ENCODE results near the gene UFD1. TPM values are rescaled to one million over a fixed set of nuclear protein-coding genes. Genes with fewer than 3 reads are reported as not detected.
A peak's percentile ranks its signal among the peaks of the same experiment; 100 is the strongest.

UFD1 gene
- total and polyA plus RNA-seq, 7 experiments from 2014 or later: 46.8 to 87.8 (median 71.8) TPM

- no peaks in the 10 kb centered on the region for H3K9me3 Mint-ChIP-seq
- ATAC-seq (no peak), DNase-seq (no peak)
- peak overlapping the region in 1 of 9 donors; percentile 77 for H3K27ac Mint-ChIP-seq
- Histone ChIP-seq H3K9me3 (ENCODE audit: control insufficient read depth in 2 of 3, low read length in 3 of 3) (no peaks in the 10 kb centered on the region), H3K4me3 (ENCODE audit: low read length) (no peak overlapping the region), H3K4me1 (ENCODE audit: control insufficient read depth in 2 of 2, insufficient read depth in 2 of 2, low read length in 2 of 2) (no peaks in the 10 kb centered on the region), H3K27me3 (ENCODE audit: control insufficient read depth in 2 of 2, insufficient read depth in 2 of 2, low read length in 2 of 2) (no peaks in the 10 kb centered on the region), H3K36me3 (ENCODE audit: control insufficient read depth in 2 of 3, insufficient read depth in 3 of 3, low read length in 3 of 3) (no peaks in the 10 kb centered on the region), H3K27ac (ENCODE audit: low read depth, low read length) (no peak overlapping the region)
- H3K36me3 Mint-ChIP-seq: peaks cover 0 to 5% (median 0%) of the 10 kb centered on the region in 5 donors
- ChIA-PET POLR2A (no interaction called here), CTCF (interaction anchor here (0.6 kb wide), 1 partner anchor 12 kb away, joined by 3 read pairs; no protein-coding TSS in a partner anchor)
- H3K27me3 Mint-ChIP-seq: peaks cover 12 to 32% (median 13%) of the 10 kb centered on the region in 5 donors
- intact Hi-C loops (cut with micrococcal nuclease): no loop called here
- peaks cover 0 to 16% (median 10%) of the 10 kb centered on the region in 7 donors for H3K4me1 Mint-ChIP-seq
- peak overlapping the region in 9 of 10 donors; percentile 32 to 87 (median 77) for H3K4me3 Mint-ChIP-seq
Measured at GRCh38 chr22:19525116-19525660, 46.2 kb upstream of the UFD1 start.

- ATAC-seq: peak; percentile 44
Measured at GRCh38 chr22:19524170-19525115, 45.5 kb upstream of the UFD1 start, which contains the start of gene CLDN5. Gene CLDN5 (minus strand): TSS chr22:19524410. CDS start chr22:19524255, 155 bp downstream.

GRCh38 chr22:19523240-19524169, 44.5 kb upstream of the UFD1 start:
- H3K4me1 Mint-ChIP-seq: peaks cover 0 to 16% (median 10%) of the 10 kb centered on the region in 7 donors
- Histone ChIP-seq H3K9me3 (ENCODE audit: control insufficient read depth in 2 of 3, low read length in 3 of 3) (no peaks in the 10 kb centered on the region), H3K4me3 (ENCODE audit: low read length) (peak overlapping the region; percentile 50), H3K27me3 (ENCODE audit: control insufficient read depth in 2 of 2, insufficient read depth in 2 of 2, low read length in 2 of 2) (no peaks in the 10 kb centered on the region), H3K27ac (ENCODE audit: low read depth, low read length) (no peak overlapping the region), H3K4me1 (ENCODE audit: control insufficient read depth in 2 of 2, insufficient read depth in 2 of 2, low read length in 2 of 2) (no peaks in the 10 kb centered on the region), H3K36me3 (ENCODE audit: control insufficient read depth in 2 of 3, insufficient read depth in 3 of 3, low read length in 3 of 3) (no peaks in the 10 kb centered on the region)
- H3K36me3 Mint-ChIP-seq: peaks cover 0 to 5% (median 0%) of the 10 kb centered on the region in 5 donors
- H3K27me3 Mint-ChIP-seq: peaks cover 12 to 32% (median 13%) of the 10 kb centered on the region in 5 donors
- H3K27ac Mint-ChIP-seq: peak overlapping the region in 3 of 9 donors; percentile 38 to 64 (median 53)
- intact Hi-C loops (cut with micrococcal nuclease): no loop called here
- ChIA-PET POLR2A (no interaction called here), CTCF (no interaction called here)
- ATAC-seq (peak; percentile 75), DNase-seq (peak in 6 of 9 donors; percentile 23 to 54 (median 33))
- peak overlapping the region; percentile 64 to 87 (median 77) for H3K4me3 Mint-ChIP-seq
- no peaks in the 10 kb centered on the region for H3K9me3 Mint-ChIP-seq

More at GRCh38 chr22:19524170-19525115, 45.5 kb upstream of the UFD1 start, which contains the start of gene CLDN5:
- intact Hi-C loops (cut with micrococcal nuclease): no loop called here
- Mint-ChIP-seq H3K27ac (peak within 1 kb of the TSS in 3 of 9 donors; percentile 53 to 77 (median 64)), H3K4me1 (peaks cover 0 to 16% (median 10%) of the 10 kb centered on the region in 7 donors), H3K27me3 (peaks cover 12 to 32% (median 13%) of the 10 kb centered on the region in 5 donors), H3K36me3 (peaks cover 0 to 5% (median 0%) of the 10 kb centered on the region in 5 donors), H3K9me3 (no peaks in the 10 kb centered on the region), H3K4me3 (peak within 1 kb of the TSS; percentile 64 to 87 (median 79))
- POLR2A ChIA-PET: no interaction called here
- peak in 3 of 9 donors; percentile 13 to 35 (median 27) for DNase-seq
- H3K27me3 ChIP-seq (ENCODE audit: control insufficient read depth in 2 of 2, insufficient read depth in 2 of 2, low read length in 2 of 2): no peaks in the 10 kb centered on the region
- H3K4me3 ChIP-seq (ENCODE audit: low read length): peak within 1 kb of the TSS; percentile 50
- H3K36me3 ChIP-seq (ENCODE audit: control insufficient read depth in 2 of 3, insufficient read depth in 3 of 3, low read length in 3 of 3): no peaks in the 10 kb centered on the region
- H3K9me3 ChIP-seq (ENCODE audit: control insufficient read depth in 2 of 3, low read length in 3 of 3): no peaks in the 10 kb centered on the region
- H3K27ac ChIP-seq (ENCODE audit: low read depth, low read length): no peak within 1 kb of the TSS
- H3K4me1 ChIP-seq (ENCODE audit: control insufficient read depth in 2 of 2, insufficient read depth in 2 of 2, low read length in 2 of 2): no peaks in the 10 kb centered on the region
- CTCF ChIA-PET: no interaction called here

GRCh38 chr22:19522881-19523239, 43.9 kb upstream of the UFD1 start:
- Mint-ChIP-seq H3K4me3 (peak overlapping the region; percentile 63 to 87 (median 76)), H3K36me3 (peaks cover 0 to 5% (median 0%) of the 10 kb centered on the region in 5 donors), H3K27ac (peak overlapping the region in 1 of 9 donors; percentile 55), H3K9me3 (no peaks in the 10 kb centered on the region), H3K27me3 (peaks cover 12 to 32% (median 13%) of the 10 kb centered on the region in 5 donors), H3K4me1 (peaks cover 0 to 16% (median 10%) of the 10 kb centered on the region in 7 donors)
- no peak for ATAC-seq
- DNase-seq: no peak
- ChIA-PET CTCF (no interaction called here), POLR2A (no interaction called here)
- no peaks in the 10 kb centered on the region for H3K36me3 ChIP-seq (ENCODE audit: control insufficient read depth in 2 of 3, insufficient read depth in 3 of 3, low read length in 3 of 3)
- H3K9me3 ChIP-seq (ENCODE audit: control insufficient read depth in 2 of 3, low read length in 3 of 3): no peaks in the 10 kb centered on the region
- H3K27me3 ChIP-seq (ENCODE audit: control insufficient read depth in 2 of 2, insufficient read depth in 2 of 2, low read length in 2 of 2): no peaks in the 10 kb centered on the region
- no peak overlapping the region for H3K4me3 ChIP-seq (ENCODE audit: low read length)
- intact Hi-C loops (cut with micrococcal nuclease): no loop called here
- H3K4me1 ChIP-seq (ENCODE audit: control insufficient read depth in 2 of 2, insufficient read depth in 2 of 2, low read length in 2 of 2): no peaks in the 10 kb centered on the region
- H3K27ac ChIP-seq (ENCODE audit: low read depth, low read length): no peak overlapping the region

GRCh38 chr22:19522190-19522880, 43.3 kb upstream of the UFD1 start:
- no peaks in the 10 kb centered on the region for H3K27me3 ChIP-seq (ENCODE audit: control insufficient read depth in 2 of 2, insufficient read depth in 2 of 2, low read length in 2 of 2)
- H3K36me3 ChIP-seq (ENCODE audit: control insufficient read depth in 2 of 3, insufficient read depth in 3 of 3, low read length in 3 of 3): no peaks in the 10 kb centered on the region
- ChIA-PET CTCF (no interaction called here), POLR2A (interaction anchor here (0.6 kb wide), 1 partner anchor 377 kb away, joined by 4 read pairs; no protein-coding TSS in a partner anchor)
- no peak overlapping the region for H3K4me3 ChIP-seq (ENCODE audit: low read length)
- ATAC-seq (no peak), DNase-seq (no peak)
- intact Hi-C loops (cut with micrococcal nuclease): no loop called here
- Mint-ChIP-seq H3K27ac (peak overlapping the region in 2 of 9 donors; percentile 51 to 55), H3K4me3 (peak overlapping the region; percentile 56 to 87 (median 76)), H3K36me3 (peaks cover 0 to 5% (median 0%) of the 10 kb centered on the region in 5 donors), H3K4me1 (peaks cover 0 to 16% (median 10%) of the 10 kb centered on the region in 7 donors), H3K27me3 (peaks cover 12 to 32% (median 13%) of the 10 kb centered on the region in 5 donors), H3K9me3 (no peaks in the 10 kb centered on the region)
- no peak overlapping the region for H3K27ac ChIP-seq (ENCODE audit: low read depth, low read length)
- no peaks in the 10 kb centered on the region for H3K9me3 ChIP-seq (ENCODE audit: control insufficient read depth in 2 of 3, low read length in 3 of 3)
- no peaks in the 10 kb centered on the region for H3K4me1 ChIP-seq (ENCODE audit: control insufficient read depth in 2 of 2, insufficient read depth in 2 of 2, low read length in 2 of 2)
